ENCODE data around the gene METTL9. TPM values are rescaled to one million over a fixed set of nuclear protein-coding genes. Genes with fewer than 3 reads are reported as not detected.

The METTL9 gene
- total and polyA plus RNA-seq, 2 of the 13 experiments (the other 11 are each of a cell fraction or from before 2014, with no cell fraction given): 123 to 204 TPM

DNA sequence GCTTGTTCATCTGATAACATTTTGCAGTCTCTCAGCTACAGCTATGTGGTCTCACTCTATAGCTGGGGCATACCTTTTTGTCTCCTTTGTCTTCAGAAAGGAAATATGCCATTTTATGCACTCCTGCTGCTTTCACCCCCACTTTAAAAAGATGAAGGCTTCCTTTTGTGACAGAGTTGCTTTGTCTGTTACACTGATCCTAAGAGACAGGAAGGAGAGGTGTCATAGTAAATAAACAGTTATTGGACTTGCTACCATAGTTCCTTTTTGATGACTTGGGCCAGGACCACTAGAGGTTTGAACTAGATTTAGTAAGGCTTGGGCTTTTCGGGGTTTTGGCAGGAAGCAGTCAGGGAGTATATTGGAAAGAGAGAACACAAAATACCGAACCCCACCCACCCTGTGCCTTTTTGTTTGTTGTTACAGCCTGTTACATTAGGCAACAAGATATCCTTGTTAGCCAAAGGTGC lies 1.8 kb upstream of the METTL9 start (continued):
- TF ChIP-seq, protein P1, sequence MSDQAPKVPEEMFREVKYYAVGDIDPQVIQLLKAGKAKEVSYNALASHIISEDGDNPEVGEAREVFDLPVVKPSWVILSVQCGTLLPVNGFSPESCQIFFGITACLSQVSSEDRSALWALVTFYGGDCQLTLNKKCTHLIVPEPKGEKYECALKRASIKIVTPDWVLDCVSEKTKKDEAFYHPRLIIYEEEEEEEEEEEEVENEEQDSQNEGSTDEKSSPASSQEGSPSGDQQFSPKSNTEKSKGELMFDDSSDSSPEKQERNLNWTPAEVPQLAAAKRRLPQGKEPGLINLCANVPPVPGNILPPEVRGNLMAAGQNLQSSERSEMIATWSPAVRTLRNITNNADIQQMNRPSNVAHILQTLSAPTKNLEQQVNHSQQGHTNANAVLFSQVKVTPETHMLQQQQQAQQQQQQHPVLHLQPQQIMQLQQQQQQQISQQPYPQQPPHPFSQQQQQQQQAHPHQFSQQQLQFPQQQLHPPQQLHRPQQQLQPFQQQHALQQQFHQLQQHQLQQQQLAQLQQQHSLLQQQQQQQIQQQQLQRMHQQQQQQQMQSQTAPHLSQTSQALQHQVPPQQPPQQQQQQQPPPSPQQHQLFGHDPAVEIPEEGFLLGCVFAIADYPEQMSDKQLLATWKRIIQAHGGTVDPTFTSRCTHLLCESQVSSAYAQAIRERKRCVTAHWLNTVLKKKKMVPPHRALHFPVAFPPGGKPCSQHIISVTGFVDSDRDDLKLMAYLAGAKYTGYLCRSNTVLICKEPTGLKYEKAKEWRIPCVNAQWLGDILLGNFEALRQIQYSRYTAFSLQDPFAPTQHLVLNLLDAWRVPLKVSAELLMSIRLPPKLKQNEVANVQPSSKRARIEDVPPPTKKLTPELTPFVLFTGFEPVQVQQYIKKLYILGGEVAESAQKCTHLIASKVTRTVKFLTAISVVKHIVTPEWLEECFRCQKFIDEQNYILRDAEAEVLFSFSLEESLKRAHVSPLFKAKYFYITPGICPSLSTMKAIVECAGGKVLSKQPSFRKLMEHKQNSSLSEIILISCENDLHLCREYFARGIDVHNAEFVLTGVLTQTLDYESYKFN (CRISPR knock-in tag; conservative IDR thresholded peaks at IDR 0.05): peak; percentile 50; the same call in 1 of the 2 replicates
- TF ChIP-seq, protein P2, sequence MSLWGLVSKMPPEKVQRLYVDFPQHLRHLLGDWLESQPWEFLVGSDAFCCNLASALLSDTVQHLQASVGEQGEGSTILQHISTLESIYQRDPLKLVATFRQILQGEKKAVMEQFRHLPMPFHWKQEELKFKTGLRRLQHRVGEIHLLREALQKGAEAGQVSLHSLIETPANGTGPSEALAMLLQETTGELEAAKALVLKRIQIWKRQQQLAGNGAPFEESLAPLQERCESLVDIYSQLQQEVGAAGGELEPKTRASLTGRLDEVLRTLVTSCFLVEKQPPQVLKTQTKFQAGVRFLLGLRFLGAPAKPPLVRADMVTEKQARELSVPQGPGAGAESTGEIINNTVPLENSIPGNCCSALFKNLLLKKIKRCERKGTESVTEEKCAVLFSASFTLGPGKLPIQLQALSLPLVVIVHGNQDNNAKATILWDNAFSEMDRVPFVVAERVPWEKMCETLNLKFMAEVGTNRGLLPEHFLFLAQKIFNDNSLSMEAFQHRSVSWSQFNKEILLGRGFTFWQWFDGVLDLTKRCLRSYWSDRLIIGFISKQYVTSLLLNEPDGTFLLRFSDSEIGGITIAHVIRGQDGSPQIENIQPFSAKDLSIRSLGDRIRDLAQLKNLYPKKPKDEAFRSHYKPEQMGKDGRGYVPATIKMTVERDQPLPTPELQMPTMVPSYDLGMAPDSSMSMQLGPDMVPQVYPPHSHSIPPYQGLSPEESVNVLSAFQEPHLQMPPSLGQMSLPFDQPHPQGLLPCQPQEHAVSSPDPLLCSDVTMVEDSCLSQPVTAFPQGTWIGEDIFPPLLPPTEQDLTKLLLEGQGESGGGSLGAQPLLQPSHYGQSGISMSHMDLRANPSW (CRISPR knock-in tag; IDR thresholded peaks at IDR 0.05; ENCODE audit: borderline replicate concordance): no peak
- TF ChIP-seq ZNF577 (CRISPR knock-in tag; IDR thresholded peaks at IDR 0.05; ENCODE audit: borderline replicate concordance, low read depth): 0 out of 2 replicates have a peak, but pooled peaks have one; percentile 56
- no peak for TF ChIP-seq ZNF207 (IDR thresholded peaks at IDR 0.05; ENCODE audit: borderline replicate concordance)
- TF ChIP-seq ZFP36L1 (CRISPR knock-in tag; IDR thresholded peaks at IDR 0.05): 0 out of 2 replicates have a peak, but pooled peaks have one; percentile 78
- peak; percentile 69; the same call in 1 of the 2 replicates for TF ChIP-seq ETV5 (CRISPR knock-in tag; IDR thresholded peaks at IDR 0.05; ENCODE audit: borderline replicate concordance)
- 0 out of 2 replicates have a peak, but pooled peaks have one; percentile 30 for TF ChIP-seq SOX13 (IDR thresholded peaks at IDR 0.05)
- peak in 1 of 2 experiments; percentile 38; a peak in 1 of 4 replicates for TF ChIP-seq SOX13 (CRISPR knock-in tag; conservative IDR thresholded peaks at IDR 0.05 in 1 of 2, IDR thresholded peaks at IDR 0.05 in 1 of 2)
- no peak for TF ChIP-seq MATR3 (CRISPR knock-in tag; IDR thresholded peaks at IDR 0.05)
- no peak for TF ChIP-seq KAT2B (IDR thresholded peaks at IDR 0.05; ENCODE audit: borderline replicate concordance, low read depth, low read length)
- TF ChIP-seq HMG20A (CRISPR knock-in tag; IDR thresholded peaks at IDR 0.05; ENCODE audit: borderline replicate concordance): no peak
- TF ChIP-seq ZBTB1 (CRISPR knock-in tag; IDR thresholded peaks at IDR 0.05; ENCODE audit: borderline replicate concordance): no peak
- TF ChIP-seq, protein P3, sequence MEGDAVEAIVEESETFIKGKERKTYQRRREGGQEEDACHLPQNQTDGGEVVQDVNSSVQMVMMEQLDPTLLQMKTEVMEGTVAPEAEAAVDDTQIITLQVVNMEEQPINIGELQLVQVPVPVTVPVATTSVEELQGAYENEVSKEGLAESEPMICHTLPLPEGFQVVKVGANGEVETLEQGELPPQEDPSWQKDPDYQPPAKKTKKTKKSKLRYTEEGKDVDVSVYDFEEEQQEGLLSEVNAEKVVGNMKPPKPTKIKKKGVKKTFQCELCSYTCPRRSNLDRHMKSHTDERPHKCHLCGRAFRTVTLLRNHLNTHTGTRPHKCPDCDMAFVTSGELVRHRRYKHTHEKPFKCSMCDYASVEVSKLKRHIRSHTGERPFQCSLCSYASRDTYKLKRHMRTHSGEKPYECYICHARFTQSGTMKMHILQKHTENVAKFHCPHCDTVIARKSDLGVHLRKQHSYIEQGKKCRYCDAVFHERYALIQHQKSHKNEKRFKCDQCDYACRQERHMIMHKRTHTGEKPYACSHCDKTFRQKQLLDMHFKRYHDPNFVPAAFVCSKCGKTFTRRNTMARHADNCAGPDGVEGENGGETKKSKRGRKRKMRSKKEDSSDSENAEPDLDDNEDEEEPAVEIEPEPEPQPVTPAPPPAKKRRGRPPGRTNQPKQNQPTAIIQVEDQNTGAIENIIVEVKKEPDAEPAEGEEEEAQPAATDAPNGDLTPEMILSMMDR (CRISPR knock-in tag; IDR thresholded peaks at IDR 0.05): no peak
- TF ChIP-seq ZC3H4 (CRISPR knock-in tag; IDR thresholded peaks at IDR 0.05; ENCODE audit: borderline replicate concordance): no peak
- no peak for TF ChIP-seq ZNF432 (CRISPR knock-in tag; IDR thresholded peaks at IDR 0.05; ENCODE audit: borderline replicate concordance)
- TF ChIP-seq FOXP1 (IDR thresholded peaks at IDR 0.05): 0 out of 2 replicates have a peak, but pooled peaks have one; percentile 7
- TF ChIP-seq FOXP1 (CRISPR knock-in tag; IDR thresholded peaks at IDR 0.05): peak; percentile 56; the same call in 1 of the 2 replicates
- no peak for TF ChIP-seq NR2C2 (CRISPR knock-in tag; IDR thresholded peaks at IDR 0.05; ENCODE audit: borderline replicate concordance)
- TF ChIP-seq KDM5B (CRISPR knock-in tag; IDR thresholded peaks at IDR 0.05; ENCODE audit: borderline replicate concordance): no peak
- TF ChIP-seq, protein P4, sequence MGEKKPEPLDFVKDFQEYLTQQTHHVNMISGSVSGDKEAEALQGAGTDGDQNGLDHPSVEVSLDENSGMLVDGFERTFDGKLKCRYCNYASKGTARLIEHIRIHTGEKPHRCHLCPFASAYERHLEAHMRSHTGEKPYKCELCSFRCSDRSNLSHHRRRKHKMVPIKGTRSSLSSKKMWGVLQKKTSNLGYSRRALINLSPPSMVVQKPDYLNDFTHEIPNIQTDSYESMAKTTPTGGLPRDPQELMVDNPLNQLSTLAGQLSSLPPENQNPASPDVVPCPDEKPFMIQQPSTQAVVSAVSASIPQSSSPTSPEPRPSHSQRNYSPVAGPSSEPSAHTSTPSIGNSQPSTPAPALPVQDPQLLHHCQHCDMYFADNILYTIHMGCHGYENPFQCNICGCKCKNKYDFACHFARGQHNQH (CRISPR knock-in tag; IDR thresholded peaks at IDR 0.05): no peak
- no peak for TF ChIP-seq ZNF850 (CRISPR knock-in tag; conservative IDR thresholded peaks at IDR 0.05)
- TF ChIP-seq ZNF567 (CRISPR knock-in tag; IDR thresholded peaks at IDR 0.05; ENCODE audit: borderline replicate concordance): peak; percentile 63; the same call in 1 of the 2 replicates

Measured in HepG2 (cell line).